Endothelial cell of umbilical vein (primary cell): ENCODE data around the gene ELF3. TPM values are rescaled to one million over a fixed set of nuclear protein-coding genes. Genes with fewer than 3 reads are reported as not detected.

ENCODE experiments used
- BruUV-seq: library from RNA; stranded (reverse); fragments of 400-500 nt; replicated peaks from 2 replicates; lab custom pipeline; 2021; lab: Mats Ljungman, UMichigan
- CTCF ChIA-PET: fragments of 300-600, 350-600 bp; sonication (Branson Sonifier 250); formaldehyde crosslinking; loops from one replicate; lab custom pipeline; 2021; ENCODE audit warnings: antibody characterized with exemption, inconsistent platforms; lab: Charles Lee
- POLR2A ChIA-PET: fragments of 300-600, 350-600 bp; sonication (Branson Sonifier 250); formaldehyde crosslinking; loops from one replicate; lab custom pipeline; 2021; ENCODE audit warnings: antibody characterized with exemption, inconsistent platforms; lab: Charles Lee
- DNase-seq: peaks from one replicate; pipeline ENCODE4 v3.0.0-alpha.2; 2011; ENCODE audit warnings: low read depth, low spot score
- FAIRE-seq: peaks from 2 replicates; lab custom pipeline; 2011; peaks lifted over from hg19 to GRCh38; lab: Jason Lieb, UNC
- H2AFZ ChIP-seq: 2 replicates; pipeline ENCODE4 v1.6.0; 2012; ENCODE audit warnings: low read depth, low read length, control low read depth, inconsistent platforms
- H3K27ac ChIP-seq: 2 replicates; pipeline ENCODE4 v1.5.1; 2011; ENCODE audit warnings: low read depth, mild to moderate bottlenecking, control low read depth, low read length, moderate library complexity; ENCODE audit not compliant: insufficient read depth
- H3K27me3 ChIP-seq, 2 experiments: 2 replicates each; pipeline versions ENCODE4 v1.6.0 to v1.6.1; 2011; ENCODE audit warnings: low read length in 2 of 2, mixed read lengths in 1 of 2; ENCODE audit not compliant: control insufficient read depth in 2 of 2, insufficient read depth in 2 of 2
- H3K36me3 ChIP-seq, 2 experiments: 2 replicates in 1 of 2; 3 replicates in 1 of 2; pipeline ENCODE4 v1.5.1; 2011; ENCODE audit warnings: low read length in 2 of 2, mild to moderate bottlenecking in 1 of 2, moderate library complexity in 1 of 2; ENCODE audit not compliant: control insufficient read depth in 2 of 2, insufficient read depth in 2 of 2; ENCODE audit errors: extremely low read depth in 1 of 2
- H3K4me1 ChIP-seq: 3 replicates; pipeline ENCODE4 v1.5.1; 2011; ENCODE audit warnings: mild to moderate bottlenecking, low read length; ENCODE audit not compliant: control insufficient read depth, insufficient read depth; ENCODE audit errors: extremely low read depth
- H3K4me2 ChIP-seq: 2 replicates; pipeline ENCODE4 v1.6.1; 2011; ENCODE audit warnings: low read length, control low read depth, mixed read lengths; ENCODE audit not compliant: insufficient read depth
- H3K4me3 ChIP-seq, 3 experiments: fragments of 200-600 bp in 1 of 3; sonication (generic), shearing (Covaris generic) in 1 of 3; replicated peaks in 1 of 3; 2 replicates each; pipeline ENCODE4 v1.5.1; 2011 to 2016; ENCODE audit warnings: control low read depth in 3 of 3, low read length in 3 of 3, mild to moderate bottlenecking in 2 of 3, inconsistent platforms in 1 of 3, low read depth in 1 of 3, moderate library complexity in 1 of 3; ENCODE audit not compliant: insufficient read depth in 1 of 3
- H3K79me2 ChIP-seq: 2 replicates; pipeline ENCODE4 v1.6.0; 2012; ENCODE audit warnings: low read length, inconsistent platforms; ENCODE audit not compliant: control insufficient read depth, insufficient read depth
- H3K9ac ChIP-seq: replicated peaks from 2 replicates; pipeline ENCODE3; 2011; ENCODE audit warnings: low read length, control low read depth; ENCODE audit not compliant: insufficient read depth; ENCODE audit errors: extremely low read depth
- H3K9me1 ChIP-seq: replicated peaks from 3 replicates; pipeline ENCODE4 v1.6.0; 2011; ENCODE audit warnings: mild to moderate bottlenecking, low read length; ENCODE audit not compliant: control insufficient read depth, insufficient read depth; ENCODE audit errors: extremely low read depth
- H3K9me3 ChIP-seq: replicated peaks from 2 replicates; pipeline ENCODE4 v1.5.1; 2012; ENCODE audit warnings: low read length, inconsistent platforms; ENCODE audit not compliant: control insufficient read depth, insufficient read depth
- H4K20me1 ChIP-seq: replicated peaks from 2 replicates; pipeline ENCODE3; 2011; ENCODE audit warnings: mild to moderate bottlenecking, low read length; ENCODE audit not compliant: control insufficient read depth, insufficient read depth; ENCODE audit errors: extremely low read depth
- CTCF ChIP-seq, 2 donors: IDR thresholded peaks; 1 replicate in 1 of 2; 2 replicates in 1 of 2; pipeline ENCODE4 v1.5.1; 2011; ENCODE audit warnings: low read length in 2 of 2, mild to moderate bottlenecking in 2 of 2, moderate library complexity in 2 of 2, control low read depth in 1 of 2, inconsistent platforms in 1 of 2, low read depth in 1 of 2; ENCODE audit not compliant: insufficient read depth in 1 of 2; ENCODE audit errors: extremely low read depth in 1 of 2
- EZH2 ChIP-seq: IDR thresholded peaks from 2 replicates; pipeline ENCODE4 v1.6.1; 2012; ENCODE audit warnings: borderline replicate concordance, low read depth, mild to moderate bottlenecking, moderate library complexity, low read length, inconsistent platforms; ENCODE audit not compliant: severe bottlenecking
- FOS ChIP-seq: IDR thresholded peaks from 2 replicates; pipeline ENCODE4 v1.6.1; 2011; ENCODE audit warnings: mild to moderate bottlenecking, low read length, moderate library complexity, borderline replicate concordance; ENCODE audit not compliant: insufficient read depth
- GATA2 ChIP-seq: IDR thresholded peaks from 2 replicates; pipeline ENCODE4 v1.7.0; 2011; ENCODE audit warnings: low read depth, mild to moderate bottlenecking, moderate library complexity, mixed read lengths, low read length; ENCODE audit not compliant: insufficient read length, insufficient read depth
- JUN ChIP-seq: IDR thresholded peaks from 2 replicates; pipeline ENCODE4 v1.6.1; 2011; ENCODE audit warnings: borderline replicate concordance, low read depth; ENCODE audit not compliant: insufficient read length, insufficient read depth
- MAX ChIP-seq: IDR thresholded peaks from 2 replicates; pipeline ENCODE4 v1.6.1; 2011; ENCODE audit not compliant: insufficient read depth, insufficient read length
- MYC ChIP-seq: IDR thresholded peaks from one replicate; pipeline ENCODE4 v1.6.1; 2011; ENCODE audit warnings: mild to moderate bottlenecking, low read depth, low read length
- POLR2A ChIP-seq: IDR thresholded peaks from 2 replicates; pipeline ENCODE4 v1.6.1; 2012; ENCODE audit warnings: low read depth, mild to moderate bottlenecking, control low read depth, low read length
- POLR2AphosphoS5 ChIP-seq: IDR thresholded peaks from 2 replicates; pipeline ENCODE4 v1.6.1; 2012; ENCODE audit warnings: low read depth, mild to moderate bottlenecking, control low read depth, low read length, moderate library complexity; ENCODE audit not compliant: insufficient read depth
- dilution Hi-C: fragments of 300-500 bp; cut with MboI; formaldehyde crosslinking; loops from one replicate; pipeline ENCODE4 v1.15.0; 2019; ENCODE audit warnings: low sequenced_read_pairs; ENCODE audit not compliant: extremely low pct_ligation_motif_present
- intact Hi-C: fragments of 100-400 bp; cut with micrococcal nuclease; formaldehyde crosslinking; loops from one replicate; pipeline ENCODE4 v1.10.0; 2022
- polyA plus RNA-seq, 4 experiments: library from polyadenylated mRNA; depleted of rRNA in 3 of 4; stranded (reverse) in 3 of 4; unstranded in 1 of 4; fragments of >200 nt; gene quantifications; 2 replicates each; pipeline versions ENCODE4 v1.2.1 to v1.2.3, GENCODE V29; 2011 to 2012; ENCODE audit warnings: missing spikeins in 1 of 4
- total RNA-seq: library from RNA; stranded (reverse); gene quantifications from 2 replicates; pipeline ENCODE4 v1.2.3, GENCODE V29; 2021

ELF3 gene
- total and polyA plus RNA-seq, 2 donors (not counting 3 experiments of a cell fraction or from before 2014, with no cell fraction given), result 0.07 to 0.29 TPM

- Histone ChIP-seq H3K27ac (no peak overlapping the region), H3K4me3 (no peak overlapping the region), H2AFZ (no peak overlapping the region), H3K4me1 (peaks cover 2% of the 10 kb centered on the region), H3K9me1 (no peaks in the 10 kb centered on the region), H3K9ac (no peak overlapping the region), H3K4me2 (no peak overlapping the region), H4K20me1 (no peaks in the 10 kb centered on the region), H3K36me3 (peaks cover 5 to 10% of the 10 kb centered on the region in 2 experiments), H3K79me2 (peaks cover 19% of the 10 kb centered on the region), H3K9me3 (no peaks in the 10 kb centered on the region), H3K27me3 (no peaks in the 10 kb centered on the region)
- dilution Hi-C loops, result no loop called here
- intact Hi-C loops, result no loop called here
- FAIRE-seq (no peak), DNase-seq (no peak)
- ChIA-PET POLR2A (no interaction called here), CTCF (interaction anchor here (1.5 to 2.4 kb wide), 3 partner anchors 9 to 93 kb away, joined by 3 to 12 read pairs (median 6); no protein-coding TSS in a partner anchor)
- TF ChIP-seq JUN (no peak), FOS (no peak)
- no TSS peak for BruUV-seq
Measured at GRCh38 chr1:201988601-201989000, 21.8 kb upstream of the ELF3 start.

- Histone ChIP-seq H3K4me1 (no peaks in the 10 kb centered on the region), H3K27ac (no peak overlapping the region), H3K79me2 (peaks cover 9% of the 10 kb centered on the region), H3K9me3 (no peaks in the 10 kb centered on the region), H3K36me3 (peaks cover 5 to 10% of the 10 kb centered on the region in 2 experiments), H3K27me3 (no peaks in the 10 kb centered on the region), H3K9ac (no peak overlapping the region), H3K9me1 (no peaks in the 10 kb centered on the region), H4K20me1 (no peaks in the 10 kb centered on the region), H2AFZ (no peak overlapping the region), H3K4me2 (no peak overlapping the region), H3K4me3 (no peak overlapping the region)
- intact Hi-C loops (no loop called here), dilution Hi-C loops (no loop called here)
- DNase-seq (no peak), FAIRE-seq (no peak)
- CTCF ChIA-PET, result interaction anchor here (1.5 to 2.4 kb wide), 3 partner anchors 9 to 94 kb away, joined by 3 to 12 read pairs (median 6); no protein-coding TSS in a partner anchor
- BruUV-seq, result no TSS peak
- TF ChIP-seq MAX (no peak), JUN (no peak), EZH2 (no peak), POLR2A (no peak), GATA2 (no peak), POLR2AphosphoS5 (no peak), CTCF (IDR thresholded peaks at IDR 0.05; ENCODE audit: extremely low read depth in 1 of 2, insufficient read depth in 1 of 2, low read depth in 1 of 2, low read length in 2 of 2) (no peak), FOS (no peak), MYC (no peak)
- POLR2A ChIA-PET, result no interaction called here
Measured at GRCh38 chr1:201989354-201990128, 20.8 kb upstream of the ELF3 start.
